SH-SY5Y (cell line): Measurements from ENCODE around the gene ADGRG6.

Experiments used
- GATA2 ChIP-seq: IDR thresholded peaks from 2 replicates; pipeline ENCODE4 v1.6.1; 2011; ENCODE audit warnings: mild to moderate bottlenecking, low read depth, low read length
- GATA3 ChIP-seq: IDR thresholded peaks from 2 replicates; pipeline ENCODE4 v1.6.1; 2011; ENCODE audit warnings: low read depth, mild to moderate bottlenecking, low read length, moderate library complexity

DNA sequence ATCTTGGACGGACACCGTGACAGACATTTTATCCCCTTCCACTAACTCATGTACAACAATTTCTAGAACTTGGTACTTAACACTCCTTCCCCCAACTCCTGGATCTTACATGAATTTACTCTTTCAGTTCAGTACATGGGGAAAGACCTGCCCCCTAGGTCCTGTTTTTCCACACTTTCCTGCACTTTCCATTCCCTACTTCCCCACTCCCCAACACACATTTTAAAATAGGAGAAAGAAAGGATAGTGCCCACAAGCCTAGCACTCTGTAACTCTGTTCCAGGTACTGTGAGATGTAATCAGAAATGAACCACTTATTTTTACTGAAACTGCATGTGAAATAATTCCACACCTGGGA, 1.3 kb downstream of the ADGRG6 start:
- TF ChIP-seq GATA2 (no peak), GATA3 (no peak)
